ENCODE measurements around the gene SORCS2.

SORCS2 gene

GRCh38 chr4:7362862-7363430 lies 170.6 kb downstream of the SORCS2 start:
- Histone ChIP-seq H3K14ac (ENCODE audit: low read length in 2 of 2) (peak overlapping the region in 1 of 2 experiments; percentile 18), H3K27ac (ENCODE audit: low read length, poor library complexity, severe bottlenecking) (no peak overlapping the region), H2AFZ (ENCODE audit: low read depth, low read length) (no peak overlapping the region), H2BK120ac (ENCODE audit: low read depth, low read length) (no peak overlapping the region), H3K9ac (ENCODE audit: low read length) (no peak overlapping the region), H3K79me1 (replicated peaks; ENCODE audit: low read length, poor library complexity, severe bottlenecking) (no peaks in the 10 kb centered on the region), H3K27me3 (ENCODE audit: control insufficient read depth in 1 of 2, insufficient read depth in 1 of 2, low read length in 2 of 2) (peaks cover 41 to 48% of the 10 kb centered on the region in 2 experiments), H3K4ac (ENCODE audit: low read depth in 1 of 2, low read length in 2 of 2) (no peak overlapping the region), H3K4me3 (ENCODE audit: insufficient read depth in 1 of 2, low read depth in 1 of 2, low read length in 2 of 2) (no peak overlapping the region), H2BK12ac (ENCODE audit: low read length in 2 of 2) (no peak overlapping the region), H3K18ac (ENCODE audit: low read depth in 1 of 2, low read length in 2 of 2) (no peak overlapping the region), H3K9me3 (ENCODE audit: control insufficient read depth, low read length) (no peaks in the 10 kb centered on the region), H4K91ac (ENCODE audit: low read length) (no peak overlapping the region), H2BK15ac (ENCODE audit: low read depth, poor library complexity, severe bottlenecking) (no peak overlapping the region), H3K23ac (ENCODE audit: low read length in 2 of 2) (no peak overlapping the region), H4K8ac (ENCODE audit: low read length) (no peak overlapping the region), H2BK5ac (ENCODE audit: low read depth, low read length, poor library complexity, severe bottlenecking) (no peak overlapping the region), H2AK5ac (ENCODE audit: low read length, severe bottlenecking) (no peak overlapping the region), H3K4me1 (ENCODE audit: control insufficient read depth, insufficient read depth, low read depth, low read length) (peaks cover 2% of the 10 kb centered on the region), H3K4me2 (ENCODE audit: low read length, poor library complexity, severe bottlenecking) (no peak overlapping the region), H3K36me3 (ENCODE audit: control insufficient read depth in 1 of 2, insufficient read depth in 2 of 2, low read depth in 1 of 2, low read length in 2 of 2) (no peaks in the 10 kb centered on the region)
- no peak for DNase-seq
- WGBS: 95% methylated on average over 4 of the region's 4 CpGs

GRCh38 chr4:7364979-7365378 lies 172.6 kb downstream of the SORCS2 start:
- no peak overlapping the region for H3K9ac ChIP-seq (ENCODE audit: low read length)
- H4K8ac ChIP-seq (ENCODE audit: low read length): no peak overlapping the region
- 75% methylated on average over 5 of the region's 5 CpGs for WGBS
- H3K18ac ChIP-seq (ENCODE audit: low read depth in 1 of 2, low read length in 2 of 2): no peak overlapping the region
- no peak overlapping the region for H3K4ac ChIP-seq (ENCODE audit: low read depth in 1 of 2, low read length in 2 of 2)
- no peak overlapping the region for H3K4me2 ChIP-seq (ENCODE audit: low read length, poor library complexity, severe bottlenecking)
- H4K91ac ChIP-seq (ENCODE audit: low read length): no peak overlapping the region
- no peak overlapping the region for H3K14ac ChIP-seq (ENCODE audit: low read length in 2 of 2)
- H3K9me3 ChIP-seq (ENCODE audit: control insufficient read depth, low read length): no peaks in the 10 kb centered on the region
- H3K4me3 ChIP-seq (ENCODE audit: insufficient read depth in 1 of 2, low read depth in 1 of 2, low read length in 2 of 2): no peak overlapping the region
- H3K36me3 ChIP-seq (ENCODE audit: control insufficient read depth in 1 of 2, insufficient read depth in 2 of 2, low read depth in 1 of 2, low read length in 2 of 2): no peaks in the 10 kb centered on the region
- H3K27me3 ChIP-seq (ENCODE audit: control insufficient read depth in 1 of 2, insufficient read depth in 1 of 2, low read length in 2 of 2): peaks cover 47 to 66% of the 10 kb centered on the region in 2 experiments
- H2BK12ac ChIP-seq (ENCODE audit: low read length in 2 of 2): no peak overlapping the region
- no peak overlapping the region for H3K23ac ChIP-seq (ENCODE audit: low read length in 2 of 2)
- no peak overlapping the region for H2AFZ ChIP-seq (ENCODE audit: low read depth, low read length)
- H3K79me1 ChIP-seq (replicated peaks; ENCODE audit: low read length, poor library complexity, severe bottlenecking): no peaks in the 10 kb centered on the region
- no peak overlapping the region for H2AK5ac ChIP-seq (ENCODE audit: low read length, severe bottlenecking)
- no peak overlapping the region for H2BK120ac ChIP-seq (ENCODE audit: low read depth, low read length)
- no peak overlapping the region for H3K27ac ChIP-seq (ENCODE audit: low read length, poor library complexity, severe bottlenecking)
- DNase-seq: no peak
- H3K4me1 ChIP-seq (ENCODE audit: control insufficient read depth, insufficient read depth, low read depth, low read length): no peaks in the 10 kb centered on the region
- no peak overlapping the region for H2BK15ac ChIP-seq (ENCODE audit: low read depth, poor library complexity, severe bottlenecking)
- H2BK5ac ChIP-seq (ENCODE audit: low read depth, low read length, poor library complexity, severe bottlenecking): no peak overlapping the region

GRCh38 chr4:7365462-7366179 lies 173.3 kb downstream of the SORCS2 start:
- Histone ChIP-seq H3K4me2 (ENCODE audit: low read length, poor library complexity, severe bottlenecking) (no peak overlapping the region), H3K18ac (ENCODE audit: low read depth in 1 of 2, low read length in 2 of 2) (no peak overlapping the region), H2BK12ac (ENCODE audit: low read length in 2 of 2) (no peak overlapping the region), H3K79me1 (replicated peaks; ENCODE audit: low read length, poor library complexity, severe bottlenecking) (no peaks in the 10 kb centered on the region), H2BK5ac (ENCODE audit: low read depth, low read length, poor library complexity, severe bottlenecking) (no peak overlapping the region), H3K23ac (ENCODE audit: low read length in 2 of 2) (no peak overlapping the region), H4K91ac (ENCODE audit: low read length) (no peak overlapping the region), H4K8ac (ENCODE audit: low read length) (no peak overlapping the region), H2AK5ac (ENCODE audit: low read length, severe bottlenecking) (no peak overlapping the region), H3K36me3 (ENCODE audit: control insufficient read depth in 1 of 2, insufficient read depth in 2 of 2, low read depth in 1 of 2, low read length in 2 of 2) (no peaks in the 10 kb centered on the region), H3K9me3 (ENCODE audit: control insufficient read depth, low read length) (no peaks in the 10 kb centered on the region), H2AFZ (ENCODE audit: low read depth, low read length) (no peak overlapping the region), H3K14ac (ENCODE audit: low read length in 2 of 2) (no peak overlapping the region), H2BK120ac (ENCODE audit: low read depth, low read length) (no peak overlapping the region), H3K9ac (ENCODE audit: low read length) (no peak overlapping the region), H3K4me3 (ENCODE audit: insufficient read depth in 1 of 2, low read depth in 1 of 2, low read length in 2 of 2) (no peak overlapping the region), H3K27ac (ENCODE audit: low read length, poor library complexity, severe bottlenecking) (no peak overlapping the region), H3K4me1 (ENCODE audit: control insufficient read depth, insufficient read depth, low read depth, low read length) (no peaks in the 10 kb centered on the region), H2BK15ac (ENCODE audit: low read depth, poor library complexity, severe bottlenecking) (no peak overlapping the region), H3K4ac (ENCODE audit: low read depth in 1 of 2, low read length in 2 of 2) (no peak overlapping the region), H3K27me3 (ENCODE audit: control insufficient read depth in 1 of 2, insufficient read depth in 1 of 2, low read length in 2 of 2) (peaks cover 47 to 70% of the 10 kb centered on the region in 2 experiments)
- 86% methylated on average over 21 of the region's 22 CpGs for WGBS
- no peak for DNase-seq

GRCh38 chr4:7366180-7366945 lies 174.0 kb downstream of the SORCS2 start:
- Histone ChIP-seq H2BK5ac (ENCODE audit: low read depth, low read length, poor library complexity, severe bottlenecking) (no peak overlapping the region), H3K27me3 (ENCODE audit: control insufficient read depth in 1 of 2, insufficient read depth in 1 of 2, low read length in 2 of 2) (peaks cover 41 to 62% of the 10 kb centered on the region in 2 experiments), H3K9me3 (ENCODE audit: control insufficient read depth, low read length) (no peaks in the 10 kb centered on the region), H3K23ac (ENCODE audit: low read length in 2 of 2) (no peak overlapping the region), H2AFZ (ENCODE audit: low read depth, low read length) (no peak overlapping the region), H3K9ac (ENCODE audit: low read length) (no peak overlapping the region), H3K36me3 (ENCODE audit: control insufficient read depth in 1 of 2, insufficient read depth in 2 of 2, low read depth in 1 of 2, low read length in 2 of 2) (no peaks in the 10 kb centered on the region), H3K79me1 (replicated peaks; ENCODE audit: low read length, poor library complexity, severe bottlenecking) (no peaks in the 10 kb centered on the region), H4K8ac (ENCODE audit: low read length) (no peak overlapping the region), H3K4me1 (ENCODE audit: control insufficient read depth, insufficient read depth, low read depth, low read length) (peaks cover 3% of the 10 kb centered on the region), H3K27ac (ENCODE audit: low read length, poor library complexity, severe bottlenecking) (no peak overlapping the region), H2BK15ac (ENCODE audit: low read depth, poor library complexity, severe bottlenecking) (no peak overlapping the region), H2AK5ac (ENCODE audit: low read length, severe bottlenecking) (no peak overlapping the region), H3K4ac (ENCODE audit: low read depth in 1 of 2, low read length in 2 of 2) (no peak overlapping the region), H3K4me3 (ENCODE audit: insufficient read depth in 1 of 2, low read depth in 1 of 2, low read length in 2 of 2) (no peak overlapping the region), H3K4me2 (ENCODE audit: low read length, poor library complexity, severe bottlenecking) (no peak overlapping the region), H2BK120ac (ENCODE audit: low read depth, low read length) (no peak overlapping the region), H2BK12ac (ENCODE audit: low read length in 2 of 2) (no peak overlapping the region), H3K18ac (ENCODE audit: low read depth in 1 of 2, low read length in 2 of 2) (no peak overlapping the region), H4K91ac (ENCODE audit: low read length) (no peak overlapping the region), H3K14ac (ENCODE audit: low read length in 2 of 2) (peak overlapping the region in 1 of 2 experiments; percentile 14)
- WGBS: 64% methylated on average over 11 of the region's 11 CpGs
- no peak for DNase-seq

All from mesenchymal stem cell (in vitro differentiated cells and primary cell).